Left lung (tissue), 10 donors: ENCODE measurements around the gene GRIA4. TPM values are rescaled to one million over a fixed set of nuclear protein-coding genes. Genes with fewer than 3 reads are reported as not detected.
A peak's percentile ranks its signal among the peaks of the same experiment; 100 is the strongest.

Experiments used
- ATAC-seq: fragments of 200-7000 bp; cut with Tn5 transposase; one replicate; pipeline ENCODE4 v1.9.1; 2020; ENCODE audit warnings: moderate library complexity
- DNase-seq, 4 donors: peaks; one replicate each; pipeline ENCODE4 v3.0.0-alpha.2; 2013 to 2020
- H3K27ac ChIP-seq, 2 donors: fragments of 200-600 bp; sonication (generic) in 1 of 2; one replicate each; pipeline versions ENCODE4 v1.5.0 to v1.8.0; 2020 to 2021
- H3K27me3 ChIP-seq, 2 donors: fragments of 200-600 bp; sonication (generic) in 1 of 2; one replicate each; pipeline versions ENCODE4 v1.5.0 to v1.8.0; 2020 to 2021
- H3K36me3 ChIP-seq, 2 donors: fragments of 200-600 bp; sonication (generic) in 1 of 2; one replicate each; pipeline versions ENCODE4 v1.5.0 to v1.8.0; 2020 to 2021
- H3K4me1 ChIP-seq, 2 donors: fragments of 200-600 bp; one replicate each; pipeline ENCODE4 v1.8.0; 2021
- H3K4me3 ChIP-seq, 2 donors: fragments of 200-600 bp; sonication (generic) in 1 of 2; one replicate each; pipeline versions ENCODE4 v1.5.0 to v1.8.0; 2020 to 2021; ENCODE audit warnings: mild to moderate bottlenecking in 1 of 2
- H3K9me3 ChIP-seq, 2 donors: fragments of 200-600 bp; sonication (generic) in 1 of 2; one replicate each; pipeline versions ENCODE4 v1.5.0 to v1.8.0; 2020 to 2021
- intact Hi-C, 2 donors: fragments of 100-400 bp; cut with DNase I; formaldehyde crosslinking; loops; one replicate each; pipeline versions ENCODE4 v1.11.2 to v1.14.2; 2022
- polyA plus RNA-seq, 6 donors: library from polyadenylated mRNA; unstranded; fragments of 120-200 nt; gene quantifications; one replicate each; pipeline ENCODE4 v1.2.1, GENCODE V29; 2013; ENCODE audit not compliant: insufficient read length in 6 of 6
- total RNA-seq, 2 donors: library from RNA; stranded (reverse); fragmentation: NEBNext Ultra II Directional; extraction: Animal tissue kit (Norgen Biotek cat#: 25700); gene quantifications; one replicate each; pipeline ENCODE4 v1.2.1, GENCODE V29; 2021
- TF ChIP-seq, protein P1 (sequence below), 2 donors: fragments of 200-600 bp; sonication (generic) in 1 of 2; IDR thresholded peaks; one replicate each; pipeline versions ENCODE4 v1.5.0 to v1.8.0; 2021; ENCODE audit warnings: antibody characterized with exemption in 2 of 2
- donor health status: DM: no; HTN: yes; CAD: no.
- donor health status: DM: no; HTN: no; CAD: no.

Gene GRIA4
- total and polyA plus RNA-seq, 8 donors: 0.27 to 0.98 (median 0.63) TPM; not detected in 2

DNA sequence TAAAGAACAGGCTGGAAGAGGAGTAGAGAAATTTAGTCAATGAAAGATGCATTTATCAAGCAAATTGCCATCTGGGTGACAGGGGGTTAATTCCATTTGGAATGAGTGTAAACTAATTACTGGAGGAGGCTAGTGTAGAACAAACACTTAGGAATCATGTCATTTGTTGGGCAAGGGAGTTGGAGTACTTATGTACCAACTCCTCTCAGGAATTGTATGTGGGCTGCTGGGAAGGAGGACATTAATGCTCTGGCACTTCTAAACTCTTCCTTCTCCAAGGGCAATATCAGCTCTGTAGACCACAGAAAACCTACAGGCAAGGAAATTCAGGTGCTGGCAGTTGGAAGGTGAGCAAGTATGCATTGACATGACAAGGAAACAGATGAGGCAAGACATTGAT, 271.2 kb downstream of the GRIA4 start:
- Histone ChIP-seq H3K9me3 (peaks cover 0 to 2% of the 10 kb centered on the region in 2 donors), H3K27me3 (no peaks in the 10 kb centered on the region), H3K27ac (no peak overlapping the region), H3K4me1 (no peaks in the 10 kb centered on the region), H3K36me3 (no peaks in the 10 kb centered on the region), H3K4me3 (no peak overlapping the region)
- intact Hi-C loops: no loop called here
- TF ChIP-seq, protein P1, sequence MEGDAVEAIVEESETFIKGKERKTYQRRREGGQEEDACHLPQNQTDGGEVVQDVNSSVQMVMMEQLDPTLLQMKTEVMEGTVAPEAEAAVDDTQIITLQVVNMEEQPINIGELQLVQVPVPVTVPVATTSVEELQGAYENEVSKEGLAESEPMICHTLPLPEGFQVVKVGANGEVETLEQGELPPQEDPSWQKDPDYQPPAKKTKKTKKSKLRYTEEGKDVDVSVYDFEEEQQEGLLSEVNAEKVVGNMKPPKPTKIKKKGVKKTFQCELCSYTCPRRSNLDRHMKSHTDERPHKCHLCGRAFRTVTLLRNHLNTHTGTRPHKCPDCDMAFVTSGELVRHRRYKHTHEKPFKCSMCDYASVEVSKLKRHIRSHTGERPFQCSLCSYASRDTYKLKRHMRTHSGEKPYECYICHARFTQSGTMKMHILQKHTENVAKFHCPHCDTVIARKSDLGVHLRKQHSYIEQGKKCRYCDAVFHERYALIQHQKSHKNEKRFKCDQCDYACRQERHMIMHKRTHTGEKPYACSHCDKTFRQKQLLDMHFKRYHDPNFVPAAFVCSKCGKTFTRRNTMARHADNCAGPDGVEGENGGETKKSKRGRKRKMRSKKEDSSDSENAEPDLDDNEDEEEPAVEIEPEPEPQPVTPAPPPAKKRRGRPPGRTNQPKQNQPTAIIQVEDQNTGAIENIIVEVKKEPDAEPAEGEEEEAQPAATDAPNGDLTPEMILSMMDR (IDR thresholded peaks at IDR 0.05): no peak
- DNase-seq (no peak), ATAC-seq (peak; percentile 66)

GRCh38 chr11:105884436-105884835, 274.6 kb downstream of the GRIA4 start:
- Histone ChIP-seq H3K27me3 (no peaks in the 10 kb centered on the region), H3K4me1 (no peaks in the 10 kb centered on the region), H3K9me3 (no peaks in the 10 kb centered on the region), H3K27ac (no peak overlapping the region), H3K36me3 (no peaks in the 10 kb centered on the region), H3K4me3 (no peak overlapping the region)
- DNase-seq (no peak), ATAC-seq (no peak)
- intact Hi-C loops: no loop called here
- TF ChIP-seq, protein P1 (IDR thresholded peaks at IDR 0.05): no peak

- TF ChIP-seq, protein P1 (IDR thresholded peaks at IDR 0.05): no peak
Measured at GRCh38 chr11:105891685-105892084, 281.8 kb downstream of the GRIA4 start.

DNA sequence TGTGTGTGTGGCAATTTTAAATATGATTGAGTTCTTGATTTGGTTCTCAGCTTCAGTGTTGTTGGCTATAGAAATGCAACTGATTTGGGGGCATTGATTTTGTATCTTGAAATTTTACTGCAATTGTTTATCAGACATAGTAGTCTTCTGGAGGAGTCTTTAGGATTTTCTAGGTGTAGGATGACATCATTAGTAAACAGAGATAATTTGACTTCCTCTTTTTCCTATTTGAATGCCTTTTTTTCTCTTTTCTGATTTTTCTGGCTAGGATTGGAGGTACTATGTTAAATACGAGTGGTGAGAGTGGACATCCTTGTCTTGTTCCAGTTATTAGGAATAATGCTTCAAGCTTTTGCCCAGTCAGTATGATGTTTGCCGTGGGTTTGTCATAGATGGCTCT, 287.3 kb downstream of the GRIA4 start:
- ATAC-seq (no peak), DNase-seq (no peak)
- intact Hi-C loops: no loop called here
- Histone ChIP-seq H3K4me3 (no peak overlapping the region), H3K9me3 (peaks cover 0 to 3% of the 10 kb centered on the region in 2 donors), H3K27ac (no peak overlapping the region), H3K4me1 (no peaks in the 10 kb centered on the region), H3K36me3 (no peaks in the 10 kb centered on the region), H3K27me3 (no peaks in the 10 kb centered on the region)
- TF ChIP-seq, protein P1 (IDR thresholded peaks at IDR 0.05): no peak

More at GRCh38 chr11:105891685-105892084, 281.8 kb downstream of the GRIA4 start:
- Histone ChIP-seq H3K4me3 (no peak overlapping the region), H3K9me3 (no peaks in the 10 kb centered on the region), H3K36me3 (no peaks in the 10 kb centered on the region), H3K27ac (no peak overlapping the region), H3K27me3 (no peaks in the 10 kb centered on the region), H3K4me1 (no peaks in the 10 kb centered on the region)
- intact Hi-C loops: no loop called here
- DNase-seq: no peak
- no peak for ATAC-seq

- no peak for ATAC-seq
- TF ChIP-seq, protein P1 (IDR thresholded peaks at IDR 0.05): no peak
Measured at GRCh38 chr11:105899772-105900171, 289.9 kb downstream of the GRIA4 start.

More at GRCh38 chr11:105899772-105900171, 289.9 kb downstream of the GRIA4 start:
- no peaks in the 10 kb centered on the region for H3K36me3 ChIP-seq
- H3K4me3 ChIP-seq: no peak overlapping the region
- H3K27ac ChIP-seq: no peak overlapping the region
- no peak for DNase-seq
- H3K9me3 ChIP-seq: peaks cover 0 to 3% of the 10 kb centered on the region in 2 donors
- intact Hi-C loops: no loop called here
- H3K27me3 ChIP-seq: no peaks in the 10 kb centered on the region
- no peaks in the 10 kb centered on the region for H3K4me1 ChIP-seq
